ENCODE results near the gene PKHD1.

PKHD1 gene

GRCh38 chr6:51585264-51585663 is 502.1 kb downstream of the PKHD1 start:
- DNase-seq = no peak

GRCh38 chr6:51584163-51584562 is 503.2 kb downstream of the PKHD1 start:
- DNase-seq = no peak

DNA sequence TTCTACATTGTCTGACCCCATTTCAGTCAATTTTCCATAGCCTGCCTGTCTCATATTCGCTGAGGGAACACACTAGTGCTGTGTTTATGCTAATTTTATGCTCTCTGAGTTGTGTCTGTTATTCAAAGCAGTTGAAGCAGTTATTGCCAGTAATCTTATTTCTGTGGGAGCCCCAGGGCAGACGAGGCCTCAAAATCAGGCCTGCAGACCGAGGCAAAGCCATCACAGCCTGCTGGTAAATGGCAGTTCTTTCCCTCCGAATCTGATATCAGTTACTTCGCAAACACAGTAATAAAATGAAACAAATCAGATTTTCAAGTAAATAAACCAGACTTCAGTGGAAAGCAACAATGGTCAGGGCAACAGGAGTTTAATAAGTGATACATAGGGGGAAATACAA is 508.4 kb downstream of the PKHD1 start:
- no peak for DNase-seq

GRCh38 chr6:51578362-51578761 is 509.1 kb downstream of the PKHD1 start:
- DNase-seq = no peak

GRCh38 chr6:51574040-51574439 is 513.4 kb downstream of the PKHD1 start:
- no peak for DNase-seq

- DNase-seq = no peak
Measured at GRCh38 chr6:51571168-51571567, 516.2 kb downstream of the PKHD1 start.

- DNase-seq = no peak
Measured at GRCh38 chr6:51570168-51570921, 517.1 kb downstream of the PKHD1 start.

DNA sequence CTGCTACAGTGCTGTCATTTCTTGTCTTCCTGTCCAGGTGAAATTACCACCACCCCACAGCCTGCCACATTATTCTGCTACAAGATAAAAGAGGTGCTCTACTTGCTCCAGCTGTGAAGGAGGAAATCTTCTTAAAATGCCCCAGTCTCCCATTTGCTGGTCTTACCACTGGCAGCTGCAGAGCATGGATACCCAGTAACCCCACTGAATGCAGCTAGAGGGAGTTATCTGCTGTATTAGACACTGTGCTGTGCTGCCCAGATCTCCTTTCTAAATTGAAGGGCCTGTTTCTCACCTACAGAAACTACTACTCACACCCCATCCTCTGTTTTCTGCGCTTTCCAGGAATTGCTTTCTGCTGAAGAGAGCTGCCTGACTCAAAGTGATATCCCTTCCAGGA is 517.8 kb downstream of the PKHD1 start:
- DNase-seq = no peak

GRCh38 chr6:51568771-51569170 is 518.6 kb downstream of the PKHD1 start:
- no peak for DNase-seq

DNA sequence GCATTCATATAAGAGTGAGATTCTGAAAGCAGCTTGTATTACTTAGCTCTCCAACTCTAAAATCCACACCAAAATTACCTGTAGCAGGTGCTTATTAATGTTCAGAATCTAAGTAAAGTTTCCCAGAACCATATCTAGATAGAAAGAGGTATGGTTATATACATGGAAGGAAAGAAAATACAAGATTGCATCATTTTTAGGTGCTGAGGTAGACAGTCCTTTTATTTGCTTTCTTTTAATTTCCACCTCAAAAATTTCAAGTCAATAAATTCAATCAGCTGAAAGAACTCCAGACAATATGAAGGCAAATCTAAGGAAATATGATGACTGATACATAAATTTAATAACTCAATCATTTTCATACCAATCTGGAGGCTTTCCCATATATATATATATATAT is 521.9 kb downstream of the PKHD1 start:
- no peak for DNase-seq
